ENCODE measurements around the gene MORN5. TPM values are rescaled to one million over a fixed set of nuclear protein-coding genes. Genes with fewer than 3 reads are reported as not detected.

MORN5 gene
- total and polyA plus RNA-seq, 9 of the 15 experiments (the other 6 are each of a cell fraction or from before 2014, with no cell fraction given), result not detected

DNA sequence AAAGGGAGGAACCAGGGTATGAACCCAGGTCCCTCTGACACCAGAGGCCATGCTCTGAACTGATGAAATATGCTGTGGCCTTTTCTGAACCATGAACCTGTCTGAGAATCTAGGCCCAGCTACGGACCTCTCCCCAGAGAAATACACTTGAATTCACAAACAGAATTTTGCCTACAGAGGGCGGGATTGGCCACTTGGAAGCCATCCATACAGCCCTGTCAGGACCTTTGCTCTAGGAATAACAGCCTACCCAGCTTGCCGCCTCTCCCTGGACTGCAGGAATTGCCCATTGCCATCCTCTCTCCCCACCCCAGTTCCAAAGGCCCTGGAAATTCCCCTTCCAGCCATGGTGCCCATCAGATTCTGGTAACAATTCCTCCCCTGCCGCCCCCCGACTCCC, 26.6 kb downstream of the MORN5 start:
- TF ChIP-seq, protein P1, sequence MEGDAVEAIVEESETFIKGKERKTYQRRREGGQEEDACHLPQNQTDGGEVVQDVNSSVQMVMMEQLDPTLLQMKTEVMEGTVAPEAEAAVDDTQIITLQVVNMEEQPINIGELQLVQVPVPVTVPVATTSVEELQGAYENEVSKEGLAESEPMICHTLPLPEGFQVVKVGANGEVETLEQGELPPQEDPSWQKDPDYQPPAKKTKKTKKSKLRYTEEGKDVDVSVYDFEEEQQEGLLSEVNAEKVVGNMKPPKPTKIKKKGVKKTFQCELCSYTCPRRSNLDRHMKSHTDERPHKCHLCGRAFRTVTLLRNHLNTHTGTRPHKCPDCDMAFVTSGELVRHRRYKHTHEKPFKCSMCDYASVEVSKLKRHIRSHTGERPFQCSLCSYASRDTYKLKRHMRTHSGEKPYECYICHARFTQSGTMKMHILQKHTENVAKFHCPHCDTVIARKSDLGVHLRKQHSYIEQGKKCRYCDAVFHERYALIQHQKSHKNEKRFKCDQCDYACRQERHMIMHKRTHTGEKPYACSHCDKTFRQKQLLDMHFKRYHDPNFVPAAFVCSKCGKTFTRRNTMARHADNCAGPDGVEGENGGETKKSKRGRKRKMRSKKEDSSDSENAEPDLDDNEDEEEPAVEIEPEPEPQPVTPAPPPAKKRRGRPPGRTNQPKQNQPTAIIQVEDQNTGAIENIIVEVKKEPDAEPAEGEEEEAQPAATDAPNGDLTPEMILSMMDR (IDR thresholded peaks at IDR 0.05 in 2 of 3, conservative IDR thresholded peaks at IDR 0.05 in 1 of 3; ENCODE audit: insufficient read depth in 2 of 3, low read depth in 1 of 3, low read length in 3 of 3), result peak in 2 of 3 experiments; percentile 7 to 32; a peak in 2 of 6 replicates
- TF ChIP-seq, protein P2, sequence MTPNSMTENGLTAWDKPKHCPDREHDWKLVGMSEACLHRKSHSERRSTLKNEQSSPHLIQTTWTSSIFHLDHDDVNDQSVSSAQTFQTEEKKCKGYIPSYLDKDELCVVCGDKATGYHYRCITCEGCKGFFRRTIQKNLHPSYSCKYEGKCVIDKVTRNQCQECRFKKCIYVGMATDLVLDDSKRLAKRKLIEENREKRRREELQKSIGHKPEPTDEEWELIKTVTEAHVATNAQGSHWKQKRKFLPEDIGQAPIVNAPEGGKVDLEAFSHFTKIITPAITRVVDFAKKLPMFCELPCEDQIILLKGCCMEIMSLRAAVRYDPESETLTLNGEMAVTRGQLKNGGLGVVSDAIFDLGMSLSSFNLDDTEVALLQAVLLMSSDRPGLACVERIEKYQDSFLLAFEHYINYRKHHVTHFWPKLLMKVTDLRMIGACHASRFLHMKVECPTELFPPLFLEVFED (CRISPR knock-in tag; conservative IDR thresholded peaks at IDR 0.05), result no peak
- no peak for TF ChIP-seq NCOR1 (IDR thresholded peaks at IDR 0.05)
- TF ChIP-seq RAD21 (CRISPR knock-in tag; conservative IDR thresholded peaks at IDR 0.05 in 1 of 2, IDR thresholded peaks at IDR 0.05 in 1 of 2), result peak in 1 of 2 experiments; percentile 23; a peak in 1 of 4 replicates
- TF ChIP-seq ZNF239 (CRISPR knock-in tag; IDR thresholded peaks at IDR 0.05), result peak; percentile 56
- no TSS peak for BruUV-seq (replicated peaks)
- no peaks in the 10 kb centered on the region for H4K20me1 ChIP-seq (replicated peaks; ENCODE audit: control insufficient read depth, insufficient read depth, low read length)
- no peak overlapping the region for H3K4me2 ChIP-seq (ENCODE audit: insufficient read depth, low read length)
- ChIA-PET POLR2A (no interaction called here), CTCF (ENCODE audit: low intra/inter-chr PET ratio) (no interaction called here)
- H3K79me2 ChIP-seq (ENCODE audit: control insufficient read depth, insufficient read depth, low read length), result no peaks in the 10 kb centered on the region
- in situ Hi-C loops (cut with MboI) (no loop called here), intact Hi-C loops (cut with micrococcal nuclease) (no loop called here)
- WGBS (ENCODE audit: insufficient coverage, low coverage, missing lambda C conversion rate), result 54% methylated on average over 4 of the region's 5 CpGs
- H2AFZ ChIP-seq (ENCODE audit: low read depth, low read length), result no peak overlapping the region
- H3K9me1 ChIP-seq (ENCODE audit: control insufficient read depth, insufficient read depth, low read length), result no peaks in the 10 kb centered on the region
- H3K4me3 ChIP-seq, result no peak overlapping the region
- no peaks in the 10 kb centered on the region for H3K27me3 ChIP-seq (ENCODE audit: control insufficient read depth in 2 of 2, insufficient read depth in 2 of 2, low read length in 2 of 2)
- H3K4me1 ChIP-seq (replicated peaks in 1 of 2; ENCODE audit: control insufficient read depth in 2 of 2, insufficient read depth in 2 of 2, low read length in 2 of 2), result peaks cover 0 to 3% of the 10 kb centered on the region in 2 experiments; a peak in 2 of 5 replicates
- no peak overlapping the region for H3K27ac ChIP-seq (ENCODE audit: extremely low read depth, low read depth, low read length)
- H3K9me3 ChIP-seq (replicated peaks; ENCODE audit: control insufficient read depth, insufficient read depth, low read depth, low read length), result no peaks in the 10 kb centered on the region
- no peak for FAIRE-seq
- H3K9ac ChIP-seq (ENCODE audit: insufficient read depth in 1 of 2, low read depth in 2 of 2, low read length in 2 of 2), result no peak overlapping the region; a peak in 1 of 4 replicates
- H3K36me3 ChIP-seq (ENCODE audit: control insufficient read depth, insufficient read depth, low read length), result no peaks in the 10 kb centered on the region
- peak; percentile 73 for ATAC-seq
- peak; percentile 14 to 31 (median 24) for DNase-seq (ENCODE audit: extremely low read depth in 1 of 4, low spot score in 3 of 4)

All from K562 (cell line).